NCI-H69 (cell line): ENCODE data around the gene TBK1.

Source experiments
- DNase-seq: peaks from one replicate; lab custom pipeline; 2025; lab: John Stamatoyannopoulos, UW

Gene TBK1

DNA sequence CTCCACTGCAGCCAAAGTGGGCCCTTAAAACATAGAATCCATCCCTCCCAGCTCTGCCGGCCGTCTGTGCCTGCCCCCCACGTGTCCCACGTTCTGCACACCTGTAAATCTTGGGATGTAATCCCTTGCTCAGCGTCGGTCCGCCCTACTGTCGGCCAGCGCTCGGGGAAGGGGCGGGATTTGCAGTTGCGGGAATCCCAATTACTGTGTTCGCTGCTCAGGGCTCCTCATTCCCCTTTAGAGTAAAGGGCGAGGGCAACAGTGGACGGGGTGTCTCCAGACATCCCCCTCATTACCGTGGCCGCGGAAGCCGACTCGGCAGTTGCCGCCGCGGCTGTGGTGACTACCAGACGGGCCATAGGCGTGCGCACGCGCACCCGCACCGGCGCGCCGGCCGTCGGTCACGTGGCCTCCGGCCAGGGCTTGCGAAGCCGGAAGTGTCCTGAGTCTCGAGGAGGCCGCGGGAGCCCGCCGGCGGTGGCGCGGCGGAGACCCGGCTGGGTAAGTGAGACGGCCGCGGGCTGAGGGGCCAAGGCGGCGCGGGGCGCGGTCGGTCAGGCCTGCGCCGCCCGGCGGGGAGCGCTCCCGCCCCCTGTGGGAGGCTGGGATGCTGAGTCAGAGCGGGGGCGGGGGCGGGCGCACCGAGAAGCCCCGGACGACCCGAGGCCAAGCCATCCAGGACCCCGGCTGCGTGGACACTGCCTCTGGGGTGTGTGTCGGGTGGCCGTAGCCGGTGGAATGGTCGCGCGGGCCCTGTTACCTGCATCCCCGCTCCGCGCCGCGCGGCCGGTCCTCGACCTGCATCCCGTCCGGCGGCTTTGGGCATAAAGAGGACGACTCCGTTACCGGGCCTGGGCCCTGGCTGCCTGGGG, at the start of gene TBK1:
TSS of gene TBK1 (plus strand) at position 434 of the 872 bp plus-strand sequence. CDS start 3,751 bp downstream, outside the sequence.
- peak; percentile 98 for DNase-seq

DNA sequence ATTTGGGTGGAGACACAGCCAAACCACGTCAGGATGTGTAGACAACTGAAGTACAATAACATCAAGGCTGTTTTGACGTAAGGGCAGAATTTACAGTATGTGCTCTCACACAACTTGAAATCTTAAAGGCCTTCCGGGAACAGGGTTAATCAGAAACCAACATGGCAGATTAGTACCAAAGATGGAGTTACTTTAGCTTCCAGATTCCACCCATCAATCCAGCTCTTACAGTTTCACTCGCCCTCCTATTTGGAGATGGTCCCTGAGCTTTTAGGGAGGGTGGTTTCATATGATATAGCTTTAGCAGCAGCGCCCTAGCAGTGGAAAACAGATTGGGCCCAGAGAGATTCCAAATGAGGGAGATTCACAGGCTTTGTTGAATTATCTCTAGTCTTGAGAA, 49.7 kb upstream of the TBK1 start:
- no peak for DNase-seq

DNA sequence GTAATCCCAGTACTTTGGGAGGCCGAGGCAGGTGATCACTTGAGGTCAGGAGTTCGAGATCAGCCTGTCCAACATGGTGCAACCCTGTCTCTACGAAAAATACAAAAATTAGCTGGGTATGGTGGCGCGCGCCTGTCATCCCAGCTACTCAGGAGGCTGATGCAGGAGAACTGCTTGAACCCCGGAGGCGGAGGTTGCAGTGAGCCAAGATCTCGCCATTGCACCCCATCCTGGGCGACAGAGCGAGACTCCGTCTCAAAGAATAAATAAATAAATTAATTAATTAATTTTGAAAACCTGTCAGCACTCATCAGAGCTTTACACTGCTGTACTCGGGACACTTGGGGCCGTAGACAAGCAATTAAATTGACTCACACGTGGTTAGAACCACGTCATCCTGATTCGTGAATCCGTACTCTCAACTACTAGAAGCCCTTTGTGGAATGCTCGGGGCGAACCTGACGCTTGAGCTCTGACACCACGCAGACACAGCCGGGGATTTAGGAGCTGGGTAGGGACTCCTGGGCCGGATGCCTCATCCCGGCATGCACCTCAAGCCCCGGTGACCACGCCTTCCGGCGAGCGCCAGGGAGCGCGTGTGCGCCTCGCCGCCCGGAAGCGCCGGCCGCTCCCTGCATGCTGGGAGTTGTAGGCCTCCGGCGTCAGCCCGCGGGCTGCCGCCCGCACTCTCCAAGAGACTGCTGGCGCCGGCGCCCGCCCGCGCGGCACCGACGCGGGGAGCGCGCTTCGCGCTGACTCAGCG, 48.0 kb upstream of the TBK1 start, which contains the start of gene XPOT:
TSS of gene XPOT (plus strand) at position 686 of the 763 bp plus-strand sequence. CDS start 5,644 bp downstream, outside the sequence.
- peak; percentile 99 for DNase-seq

DNA sequence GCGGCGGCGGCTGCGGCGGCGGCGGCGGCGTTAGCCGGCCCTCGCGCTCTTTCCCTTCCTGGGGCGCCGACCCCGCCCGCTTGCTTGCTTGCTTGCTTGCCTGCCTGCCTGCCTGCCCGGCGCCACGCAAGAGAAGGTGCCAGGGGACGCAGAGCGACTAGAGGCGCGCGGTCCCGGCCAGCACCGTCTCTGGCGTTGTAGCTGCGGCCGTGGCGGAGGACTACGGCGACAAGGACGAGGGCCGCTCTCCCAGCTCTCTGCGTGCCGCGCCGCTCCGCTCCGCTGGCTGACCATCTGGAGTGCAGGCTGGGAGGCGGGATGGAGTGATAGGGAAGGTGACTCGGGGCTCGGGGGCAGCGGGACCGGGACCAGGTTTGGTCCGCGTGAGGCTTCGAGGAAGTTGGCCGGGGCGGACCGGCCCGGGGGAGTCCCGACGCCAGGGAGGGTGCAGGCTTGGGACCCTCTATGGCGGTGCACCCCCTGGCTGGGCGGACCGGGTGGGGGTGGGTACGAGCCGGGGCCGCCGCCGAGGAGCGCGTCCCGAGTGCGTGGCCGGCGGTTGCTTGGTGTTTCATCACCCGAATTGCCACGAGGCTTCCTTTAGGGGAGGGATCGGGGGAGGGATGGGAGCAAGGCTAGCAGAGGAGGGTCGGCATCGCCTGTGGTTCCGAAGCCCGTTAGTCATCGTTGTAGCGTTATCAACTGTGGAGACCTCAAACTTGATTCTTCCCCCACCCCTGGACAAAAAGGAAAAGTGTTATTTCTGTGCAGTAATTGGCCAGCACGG, 47.3 kb upstream of the TBK1 start:
- peak; percentile 85 for DNase-seq

DNA sequence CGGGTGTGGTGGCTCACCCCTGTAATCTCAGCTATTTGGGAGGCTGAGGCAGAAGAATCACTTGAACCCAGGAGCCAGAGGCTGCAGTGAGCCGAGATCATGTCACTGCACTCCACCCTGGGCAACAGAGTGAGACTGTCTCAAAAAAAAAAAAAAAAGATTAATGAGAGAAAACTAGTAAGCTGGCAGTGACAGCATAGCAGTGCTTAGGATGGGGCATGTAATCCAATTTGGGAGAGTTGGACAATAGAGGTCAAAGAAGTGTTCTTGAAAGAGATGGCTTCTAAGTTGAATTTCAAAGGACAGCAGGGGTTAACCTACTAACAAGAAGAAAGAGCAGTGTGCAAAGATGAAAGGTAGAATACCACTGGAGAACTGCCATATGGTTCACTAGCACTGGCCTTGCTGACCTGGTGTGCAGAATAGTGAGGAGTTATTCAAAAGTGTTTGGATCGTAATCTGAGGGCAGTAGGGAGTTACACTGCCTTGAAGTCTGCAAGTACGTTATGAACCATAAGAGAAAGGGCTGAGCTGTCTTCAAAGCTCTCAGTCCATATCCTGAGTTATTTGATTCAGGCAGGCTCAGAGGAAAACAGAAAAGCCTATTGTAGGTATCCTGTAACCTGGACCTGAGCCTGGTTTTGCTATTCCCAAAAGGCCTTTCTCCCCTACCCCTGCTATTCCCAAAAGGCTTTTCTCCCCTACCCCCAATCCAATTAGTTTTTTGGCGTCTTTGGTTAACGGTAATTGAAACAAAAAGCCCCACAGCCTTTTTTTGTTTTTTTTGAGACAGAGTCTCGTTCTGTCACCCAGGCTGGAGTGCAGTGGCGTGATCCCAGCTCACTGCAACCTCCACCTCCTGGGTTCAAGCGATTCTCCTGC, 44.3 kb upstream of the TBK1 start:
- DNase-seq = peak; percentile 48

DNA sequence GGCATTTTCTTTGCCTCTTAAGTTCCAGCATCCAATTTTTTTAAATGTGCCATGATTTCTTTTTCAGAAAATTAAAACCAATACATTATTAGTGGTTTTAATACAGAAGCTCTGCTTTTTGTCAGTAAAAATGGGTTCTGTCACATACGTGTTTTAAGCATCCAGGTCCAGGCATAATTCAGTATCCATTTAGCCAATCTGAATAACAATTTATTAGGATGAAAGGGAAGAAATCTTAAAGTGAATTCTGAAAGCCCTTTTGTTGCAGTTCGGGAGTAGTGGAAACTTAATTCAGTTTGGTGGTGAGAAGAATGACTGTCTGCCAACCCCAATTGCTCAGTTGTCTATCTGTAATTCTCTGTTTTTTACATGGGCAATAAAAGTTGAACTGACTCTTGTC, 40.5 kb upstream of the TBK1 start:
- DNase-seq = no peak

DNA sequence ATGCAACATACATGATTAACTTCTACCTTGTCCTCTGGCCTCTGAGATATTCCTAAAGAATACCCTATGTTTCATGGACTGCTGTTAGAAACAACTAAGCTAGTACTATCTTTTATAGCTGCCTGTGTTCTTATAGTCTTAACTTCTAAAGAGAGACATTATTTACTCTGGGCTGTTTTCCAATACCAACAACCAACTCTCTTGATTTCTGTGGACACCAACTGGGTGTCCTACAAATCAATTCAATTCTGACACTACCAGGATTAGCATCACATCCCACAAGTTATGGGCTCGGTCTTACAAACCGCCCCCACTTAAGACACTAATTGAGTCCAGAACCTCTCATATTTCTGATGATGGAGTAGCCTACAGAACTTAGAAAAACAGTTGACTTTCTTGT, 39.5 kb upstream of the TBK1 start:
- no peak for DNase-seq

DNA sequence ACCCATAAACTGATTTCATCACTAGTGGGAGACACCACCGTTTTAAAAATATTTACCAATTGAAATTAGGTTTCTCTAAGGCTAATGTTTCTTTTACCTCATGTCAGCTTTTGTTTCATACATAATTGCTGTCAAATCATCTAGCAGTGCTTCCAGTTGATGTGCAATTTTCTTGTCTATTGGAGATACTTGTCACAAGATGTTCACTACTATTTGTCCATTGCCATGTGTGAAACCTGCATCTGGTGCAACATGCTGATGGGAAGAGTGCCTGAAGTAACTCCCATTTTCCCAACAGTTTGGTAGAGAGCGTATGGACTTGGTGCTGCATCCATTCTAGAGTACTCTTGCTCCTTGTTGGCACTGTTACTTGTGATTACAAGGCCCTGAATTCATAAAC, 38.0 kb upstream of the TBK1 start:
- no peak for DNase-seq

DNA sequence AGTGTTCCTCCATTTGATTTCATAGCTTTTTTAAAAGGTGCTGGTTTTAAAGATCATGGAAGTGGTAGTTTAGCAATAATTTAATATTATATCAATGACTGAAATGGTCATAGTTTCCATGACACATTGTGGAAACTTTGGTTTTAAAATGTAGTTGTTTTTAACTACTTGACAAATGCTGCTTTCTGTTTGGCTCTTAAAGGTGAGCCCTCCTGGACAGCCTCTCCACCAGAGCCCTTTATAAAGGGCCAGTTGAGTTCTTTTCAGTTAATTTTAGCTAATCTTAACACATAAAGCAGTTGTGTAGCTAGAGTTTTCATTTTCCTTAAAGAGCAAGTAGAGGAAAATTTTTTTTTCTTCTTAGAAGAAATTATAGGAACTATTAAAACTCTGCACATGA, 33.7 kb upstream of the TBK1 start:
- DNase-seq = no peak

DNA sequence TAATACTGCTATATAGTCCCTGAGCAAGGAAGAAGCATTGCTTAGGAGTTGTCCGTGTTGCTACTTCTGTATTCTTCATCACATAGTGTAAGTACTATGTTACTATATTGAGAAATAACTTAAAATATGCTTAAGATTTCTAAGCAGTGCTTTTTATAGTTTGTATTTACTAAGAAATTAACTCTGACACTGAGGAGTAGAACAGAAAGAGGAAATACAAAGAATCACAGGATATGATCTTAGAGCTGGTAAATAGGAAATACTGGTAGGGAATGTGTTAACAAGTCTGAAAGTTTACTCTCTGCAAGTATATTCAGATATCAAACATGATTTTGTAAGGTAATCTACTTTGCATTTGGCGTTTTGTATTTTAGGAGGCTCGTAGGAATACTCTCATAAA, 32.2 kb upstream of the TBK1 start:
- no peak for DNase-seq

DNA sequence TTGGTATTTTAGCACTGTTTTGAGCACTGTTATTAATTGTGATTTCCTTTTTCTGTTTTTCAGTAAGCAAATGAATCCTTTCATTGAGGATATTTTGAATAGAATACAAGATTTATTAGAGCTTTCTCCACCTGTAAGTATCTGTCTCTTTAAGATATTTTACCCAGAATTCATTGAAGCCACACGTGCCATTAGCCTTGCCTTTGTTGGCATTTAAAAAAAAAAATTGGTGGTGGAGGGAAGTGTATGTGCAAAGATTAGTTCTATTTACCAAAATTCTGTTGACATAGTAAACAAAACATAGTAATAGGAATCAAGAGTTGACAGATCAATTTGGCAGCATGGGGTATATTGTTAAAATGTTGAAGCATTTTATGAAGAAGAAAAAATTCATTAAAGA, 23.9 kb upstream of the TBK1 start:
- DNase-seq = peak; percentile 16

DNA sequence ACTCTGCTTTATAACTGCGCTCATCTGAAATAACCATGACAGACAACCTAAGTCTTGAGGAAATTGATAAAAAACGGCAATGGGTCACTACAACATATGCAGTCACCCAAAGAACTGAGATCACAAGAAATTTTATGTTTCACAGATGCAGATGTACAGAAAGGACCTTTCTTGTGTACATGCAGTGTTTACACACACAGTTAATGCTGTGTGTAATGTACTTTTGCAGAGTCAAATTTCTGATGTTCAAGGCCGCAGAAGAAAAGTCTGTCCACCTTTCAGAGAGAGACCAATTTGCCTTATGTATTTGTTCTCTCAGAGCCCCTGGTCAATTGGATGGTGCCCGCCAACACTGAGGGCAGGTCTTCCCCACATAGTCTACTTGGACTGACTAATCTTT, 23.0 kb upstream of the TBK1 start:
- no peak for DNase-seq

DNA sequence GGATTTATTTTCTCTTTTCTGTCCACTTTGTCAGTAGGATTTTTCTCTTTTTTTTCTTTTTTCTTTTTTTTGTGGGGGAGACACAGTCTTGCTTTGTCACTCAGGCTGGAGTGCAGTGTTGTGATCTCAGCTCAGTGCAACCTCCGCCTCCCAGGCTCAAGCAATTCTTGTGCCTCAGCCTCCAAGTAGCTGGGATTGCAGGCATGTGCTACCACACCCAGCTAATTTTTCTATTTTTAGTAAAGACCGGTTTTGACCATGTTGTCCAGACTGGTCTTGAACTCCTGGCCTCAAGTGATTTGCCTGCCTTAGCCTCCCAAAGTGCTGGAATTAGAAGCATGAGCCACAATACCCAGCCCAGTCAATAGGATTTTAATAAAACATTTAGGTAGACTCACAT, 21.0 kb upstream of the TBK1 start:
- DNase-seq = no peak

DNA sequence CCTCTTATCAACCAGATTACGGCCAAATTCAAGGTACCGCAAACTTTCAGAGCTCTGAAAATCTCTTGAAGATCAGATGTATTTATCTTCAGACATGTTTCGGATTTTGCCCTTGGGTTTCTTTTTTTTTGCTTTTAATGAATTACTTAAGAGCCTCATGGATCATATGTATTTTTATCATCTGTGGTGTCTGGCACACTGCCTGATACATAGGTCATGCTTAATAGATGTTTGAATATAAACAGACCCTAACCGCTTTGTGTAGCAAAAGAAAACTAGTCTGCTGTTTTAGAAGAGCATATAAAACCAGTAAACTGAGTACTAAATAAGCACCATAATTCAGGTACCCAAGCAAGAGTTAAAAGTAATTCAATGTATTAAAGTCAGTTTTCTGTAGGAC, 20.1 kb upstream of the TBK1 start:
- no peak for DNase-seq

DNA sequence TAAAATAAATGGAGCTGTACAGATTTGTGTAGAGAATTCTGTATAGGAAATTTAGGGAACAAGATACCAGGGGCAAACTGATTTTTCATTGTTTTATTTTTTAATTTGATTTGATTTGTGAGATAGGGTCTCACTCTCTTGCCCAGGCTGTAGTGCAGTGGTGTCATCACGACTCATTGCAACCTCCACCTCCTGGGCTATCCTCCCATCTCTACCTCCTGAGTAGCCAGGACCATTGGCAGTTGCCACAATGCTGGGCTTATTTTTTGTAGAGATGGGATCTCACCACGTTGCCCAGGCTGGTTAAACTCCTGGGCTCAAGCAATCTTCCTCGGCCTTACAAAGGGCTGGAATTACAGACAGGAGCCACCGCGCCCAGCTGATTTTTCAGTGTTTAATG, 18.0 kb upstream of the TBK1 start:
- DNase-seq = no peak

DNA sequence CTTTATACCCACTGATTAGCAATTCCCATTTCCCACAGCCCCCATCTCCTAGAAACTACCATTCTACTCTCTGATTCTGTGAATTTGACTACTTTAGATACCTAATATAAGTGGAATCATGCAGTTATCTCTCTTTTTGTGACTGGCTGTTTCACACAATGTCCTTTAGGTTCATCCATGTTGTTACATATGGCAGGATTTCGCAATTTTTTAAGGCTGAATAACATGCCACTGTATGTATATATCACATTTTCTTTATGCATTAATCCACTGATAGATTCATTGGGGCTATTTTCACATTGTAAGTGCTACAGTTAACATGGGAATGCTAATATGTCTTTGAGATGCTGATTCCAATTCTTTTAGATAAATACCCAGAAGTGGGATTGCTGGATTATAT, 11.8 kb upstream of the TBK1 start:
- no peak for DNase-seq

DNA sequence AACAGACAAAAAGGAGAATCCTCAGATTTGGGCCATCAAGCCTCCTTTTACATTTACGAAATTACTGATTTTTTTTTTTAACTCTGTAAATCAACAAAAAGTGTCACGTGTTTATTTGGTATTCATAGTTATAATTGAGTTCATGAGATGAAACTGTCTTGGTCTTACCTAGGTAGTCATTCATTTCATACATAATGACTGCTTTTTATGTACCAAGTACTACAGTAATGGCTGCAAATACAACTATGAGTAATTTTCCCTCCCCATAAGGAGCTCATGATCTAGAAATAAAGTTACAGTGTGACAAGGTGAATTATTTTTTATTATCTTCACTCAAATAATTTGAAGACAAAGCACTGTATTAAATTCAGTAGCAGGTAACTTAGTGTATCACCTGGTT, 6.4 kb upstream of the TBK1 start:
- DNase-seq = no peak

DNA sequence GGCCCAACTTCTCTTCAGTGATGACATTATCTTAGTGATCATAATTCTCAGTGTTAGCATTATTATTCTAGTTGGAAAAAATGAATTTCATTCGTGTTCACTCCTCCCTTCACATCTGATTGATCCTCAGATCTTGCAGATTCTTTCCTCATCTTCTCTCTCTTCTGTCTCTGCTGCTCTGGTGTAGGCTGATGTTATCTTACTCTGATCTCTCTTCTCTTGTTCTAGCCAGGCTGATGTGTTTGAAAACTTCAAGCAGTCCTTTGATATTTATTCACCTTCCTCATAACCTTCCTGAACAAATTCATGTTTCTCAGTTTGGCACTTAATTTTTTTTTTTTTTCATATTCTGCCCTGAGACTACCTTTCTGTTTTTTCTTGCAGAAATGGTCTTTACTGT, 5.6 kb upstream of the TBK1 start:
- no peak for DNase-seq

DNA sequence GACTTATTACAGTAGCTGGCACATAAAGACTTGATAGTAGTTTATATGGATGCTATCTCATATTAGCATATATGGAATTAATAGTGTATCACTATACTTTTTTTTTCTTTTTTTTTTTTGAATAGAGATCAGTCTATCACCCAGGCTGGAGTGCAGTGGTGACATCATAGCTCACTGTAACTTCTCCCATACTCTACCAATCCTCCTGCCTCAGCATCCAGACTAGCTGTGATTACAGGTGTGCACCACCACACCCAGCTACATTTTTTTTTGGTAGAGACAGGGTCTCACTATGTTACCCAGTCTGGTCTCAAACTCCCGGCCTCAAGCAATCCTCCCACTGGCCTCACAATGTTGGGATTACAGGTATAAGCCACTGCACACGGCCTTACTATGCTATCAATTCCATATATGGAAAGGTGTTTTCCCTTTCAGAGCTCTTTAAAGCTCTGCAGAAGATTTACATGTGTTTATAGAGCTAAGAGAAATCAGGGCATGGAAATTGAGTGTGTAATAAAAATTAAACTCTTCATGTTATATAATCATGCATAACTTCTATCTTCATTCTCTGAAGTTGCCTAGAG, 1.8 kb upstream of the TBK1 start:
- DNase-seq = peak; percentile 33

DNA sequence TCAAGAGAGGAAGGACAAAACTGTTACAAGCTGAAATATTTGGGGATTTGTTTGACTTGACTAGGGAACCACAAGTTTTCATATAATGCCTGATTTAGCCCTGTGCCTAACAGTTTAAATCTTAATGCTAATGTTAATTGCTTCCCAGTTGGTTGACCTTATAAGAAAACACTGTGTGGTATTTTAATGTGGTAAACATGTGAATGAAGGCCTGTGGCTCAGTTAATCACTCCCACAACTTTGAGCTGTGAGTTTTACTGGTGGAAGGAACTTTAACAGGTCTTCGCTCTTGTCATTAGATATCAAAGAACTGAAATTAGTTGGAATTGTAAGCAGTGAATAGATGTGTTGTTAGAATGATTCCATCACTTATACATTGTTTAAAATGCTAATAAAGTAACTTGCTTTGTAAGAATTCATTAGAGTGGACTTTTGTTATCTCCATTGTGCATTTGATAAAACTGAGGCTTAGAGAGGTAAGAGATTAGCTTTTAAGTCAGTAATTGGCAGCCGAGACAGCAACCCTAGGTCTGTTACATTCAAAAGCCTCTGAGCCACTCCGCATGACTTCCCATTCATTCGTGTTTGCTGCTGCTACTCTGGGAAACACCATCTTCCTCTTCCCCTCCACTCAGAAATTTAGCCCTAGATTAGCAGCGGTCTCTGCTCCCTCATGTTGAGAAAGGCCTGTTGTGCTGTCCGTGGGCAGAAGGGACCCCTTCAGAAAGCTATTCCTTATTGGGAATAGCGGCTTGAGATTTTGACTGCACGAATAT, 1.0 kb upstream of the TBK1 start:
- DNase-seq = peak; percentile 88
